CD4-positive, alpha-beta T cell treated with Interleukin-17A for 1 hour (primary cell): ENCODE data around the gene SMIM22.

Experiments used
- DNase-seq: peaks from one replicate; pipeline ENCODE4 v3.0.0-alpha.2; 2020

SMIM22 gene

GRCh38 chr16:4795181-4795827 lies at the start of gene SMIM22:
SMIM22 (plus strand) TSS chr16:4795369; CDS start chr16:4795735, 366 bp downstream.
- DNase-seq: no peak

GRCh38 chr16:4746215-4746614 lies 49.0 kb upstream of the SMIM22 start:
- DNase-seq: no peak

DNA sequence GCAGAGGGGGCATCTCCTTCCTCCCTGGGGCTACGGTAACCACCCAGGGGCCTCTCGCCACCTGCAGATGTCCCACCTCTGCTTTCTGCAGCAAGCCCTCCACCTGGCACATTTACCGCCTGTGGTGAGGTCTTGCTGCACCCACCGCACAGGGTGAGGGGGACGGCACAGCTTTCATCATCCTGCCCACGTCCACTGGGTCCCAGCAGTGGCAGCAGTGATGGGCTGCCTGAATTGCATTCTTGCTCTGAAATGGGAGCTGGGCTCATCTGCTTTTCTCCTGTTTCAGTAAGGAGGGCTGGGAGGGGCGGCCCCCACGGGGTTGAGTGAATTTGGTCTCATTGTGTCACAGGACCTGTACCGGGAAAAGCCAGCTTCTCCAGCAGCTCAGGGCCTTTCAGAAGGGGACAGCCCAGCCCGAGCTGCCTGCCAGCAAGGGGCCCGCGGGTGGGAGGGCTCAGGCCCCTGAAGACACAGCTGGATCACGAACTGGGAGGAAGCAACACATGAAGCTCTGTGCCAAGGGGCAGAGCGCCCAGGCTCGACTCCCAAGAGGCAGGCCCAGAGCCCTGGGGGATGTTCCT lies 48.1 kb upstream of the SMIM22 start:
- no peak for DNase-seq

- DNase-seq: no peak
These were observed 47.1 kb upstream of the SMIM22 start for GRCh38 chr16:4747906-4748681.

GRCh38 chr16:4748682-4749411 lies 46.3 kb upstream of the SMIM22 start:
- no peak for DNase-seq

GRCh38 chr16:4749700-4750257 lies 45.4 kb upstream of the SMIM22 start:
- DNase-seq: no peak

DNA sequence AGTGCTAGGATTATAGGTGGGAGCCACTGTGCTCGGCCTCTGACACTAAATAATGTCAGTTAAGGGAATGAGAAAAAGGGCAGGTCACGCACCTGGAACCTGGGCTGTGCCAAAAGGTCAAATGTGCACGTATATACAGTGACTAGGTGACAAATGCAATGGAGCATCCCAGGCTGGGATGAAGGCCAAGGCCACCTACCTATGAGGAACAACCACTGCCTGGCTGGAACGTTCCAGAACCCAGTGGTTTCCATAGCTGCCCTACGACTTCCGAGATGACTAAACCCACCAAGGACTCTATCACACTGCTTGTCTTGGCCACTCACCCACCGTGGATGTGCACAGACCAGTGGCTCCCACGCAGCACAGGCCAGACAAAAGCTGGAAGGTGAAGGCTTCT lies 44.3 kb upstream of the SMIM22 start:
- no peak for DNase-seq

GRCh38 chr16:4752351-4753100 lies 42.6 kb upstream of the SMIM22 start:
- no peak for DNase-seq

GRCh38 chr16:4753227-4753626 lies 41.9 kb upstream of the SMIM22 start:
- no peak for DNase-seq

- DNase-seq: no peak
These were observed 40.3 kb upstream of the SMIM22 start for GRCh38 chr16:4754865-4755264.

- no peak for DNase-seq
These were observed 39.5 kb upstream of the SMIM22 start for GRCh38 chr16:4755687-4756086.

DNA sequence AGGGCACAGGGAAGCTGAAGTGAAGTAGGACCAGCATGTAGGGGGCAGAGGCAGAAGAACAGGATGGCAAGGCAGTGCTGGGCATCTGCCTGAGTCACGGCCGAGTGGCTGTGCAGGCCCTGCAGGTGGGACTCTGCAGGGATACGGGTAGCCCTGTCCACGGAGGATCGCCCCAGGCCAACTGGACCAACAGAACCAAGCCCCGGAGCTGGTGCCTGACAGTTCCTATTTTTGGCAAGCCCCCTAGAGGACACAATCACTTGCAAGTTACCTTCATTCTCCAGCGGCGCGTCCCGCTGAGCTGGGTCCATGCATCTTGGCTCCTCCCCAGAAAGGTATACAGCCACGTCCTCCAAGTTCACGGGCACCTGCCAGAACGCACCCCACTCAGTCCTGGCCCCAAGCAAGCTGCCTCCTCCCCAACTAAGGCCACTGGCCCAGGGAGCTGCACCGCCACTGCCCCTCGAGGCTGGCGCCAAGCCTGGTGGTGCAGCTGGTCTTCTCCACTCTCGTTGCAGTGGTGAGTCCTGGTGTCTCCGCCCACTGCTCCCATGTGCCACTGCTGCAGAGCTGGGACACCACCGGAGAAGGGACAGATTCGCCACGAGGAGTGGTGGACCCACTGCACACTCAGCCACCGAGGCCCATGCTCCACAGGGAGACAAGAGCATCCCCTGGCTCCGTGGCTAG lies 34.8 kb upstream of the SMIM22 start:
- DNase-seq: no peak

DNA sequence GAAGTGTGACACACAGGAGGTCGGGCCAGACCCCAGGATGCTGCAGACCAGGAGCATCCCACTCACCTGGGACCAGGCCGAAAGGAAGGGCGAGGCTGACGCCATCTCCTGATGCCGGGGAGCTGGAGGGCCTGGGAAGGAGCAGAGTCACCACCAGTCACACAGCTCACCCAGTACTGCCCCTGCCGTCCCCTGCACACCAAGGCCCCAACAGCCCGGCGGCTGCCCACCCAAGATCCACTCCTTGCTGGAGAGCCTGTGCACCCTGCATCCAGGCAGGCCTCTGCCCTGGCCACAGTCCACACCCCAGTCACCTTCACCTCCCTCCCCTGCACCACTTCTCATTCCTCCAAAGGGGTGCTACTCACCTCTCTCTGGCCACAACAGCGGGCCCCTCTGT lies 33.0 kb upstream of the SMIM22 start:
- DNase-seq: no peak

DNA sequence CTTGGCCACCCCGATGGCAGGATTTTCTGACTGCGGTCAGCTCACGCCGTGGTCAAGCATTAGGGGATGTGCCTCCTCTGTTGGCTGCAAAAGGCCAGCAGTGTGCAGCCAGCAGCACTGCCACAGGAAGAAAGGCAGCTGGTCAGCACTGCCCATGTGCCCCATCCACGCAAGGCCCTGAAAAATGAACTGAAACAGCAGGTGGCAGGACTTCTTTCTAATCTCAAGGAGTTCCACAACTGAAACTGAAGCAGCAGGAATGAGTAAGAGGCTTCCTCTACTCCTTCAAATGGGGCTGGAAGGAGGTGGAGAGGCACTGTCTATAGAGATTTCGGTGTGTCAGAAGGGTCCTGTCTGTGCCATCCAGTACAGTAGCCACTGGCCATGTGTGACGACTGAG lies 31.4 kb upstream of the SMIM22 start:
- no peak for DNase-seq

- no peak for DNase-seq
These were observed 29.4 kb upstream of the SMIM22 start for GRCh38 chr16:4765511-4766474.

GRCh38 chr16:4766875-4767628 lies 28.1 kb upstream of the SMIM22 start, which contains the start of gene ZNF500:
ZNF500 (minus strand) TSS chr16:4767162; CDS start chr16:4765978, 1,184 bp downstream.
- DNase-seq: peak; percentile 97

DNA sequence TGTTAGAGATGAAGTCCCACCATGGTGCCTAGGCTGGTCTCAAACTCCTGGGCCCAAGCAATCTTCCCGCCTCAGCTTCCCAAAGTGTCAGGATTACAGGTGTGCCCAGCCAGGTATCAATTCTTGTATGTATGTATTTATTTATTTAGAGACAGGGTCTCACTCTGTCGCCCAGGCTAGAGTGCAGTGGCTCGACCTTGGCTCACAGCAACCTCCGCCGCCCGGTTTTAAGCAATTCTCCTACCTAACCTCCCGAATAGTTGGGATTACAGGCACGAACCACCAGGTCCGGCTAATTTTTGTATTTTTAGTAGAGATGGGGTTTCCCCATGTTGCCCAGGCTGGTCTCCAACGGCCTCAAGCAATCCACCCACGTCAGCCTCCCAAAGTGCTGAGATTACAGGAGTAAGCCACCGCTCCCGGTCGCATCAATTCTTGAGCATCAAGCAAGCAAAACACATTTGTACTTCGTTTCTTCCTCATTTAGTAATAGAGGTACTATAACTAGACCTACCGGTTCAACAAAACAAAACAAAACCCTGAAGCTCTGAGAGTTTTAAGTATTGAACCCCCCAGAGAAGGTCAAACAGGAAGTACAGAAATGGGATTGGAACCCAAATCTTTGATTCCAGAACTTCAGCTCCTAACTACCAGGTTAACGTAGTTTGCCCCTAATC lies 27.2 kb upstream of the SMIM22 start:
- DNase-seq: peak; percentile 28

GRCh38 chr16:4768549-4769305 lies 26.4 kb upstream of the SMIM22 start:
- DNase-seq: peak; percentile 91
